GM18517 (cell line): ENCODE data around the gene EFL1.
"Not testable (repeated sequence)": the region's sequence is repeated elsewhere in the genome, so short reads cannot be mapped to it uniquely, and the experiment has no call there.

ENCODE experiments used
- ATAC-seq: cut with Tn5 transposase; IDR thresholded peaks from one replicate; pipeline ENCODE4 v1.9.1; 2021; ENCODE audit warnings: mild to moderate bottlenecking, moderate library complexity; ENCODE audit not compliant: unreplicated experiment

EFL1 gene

DNA sequence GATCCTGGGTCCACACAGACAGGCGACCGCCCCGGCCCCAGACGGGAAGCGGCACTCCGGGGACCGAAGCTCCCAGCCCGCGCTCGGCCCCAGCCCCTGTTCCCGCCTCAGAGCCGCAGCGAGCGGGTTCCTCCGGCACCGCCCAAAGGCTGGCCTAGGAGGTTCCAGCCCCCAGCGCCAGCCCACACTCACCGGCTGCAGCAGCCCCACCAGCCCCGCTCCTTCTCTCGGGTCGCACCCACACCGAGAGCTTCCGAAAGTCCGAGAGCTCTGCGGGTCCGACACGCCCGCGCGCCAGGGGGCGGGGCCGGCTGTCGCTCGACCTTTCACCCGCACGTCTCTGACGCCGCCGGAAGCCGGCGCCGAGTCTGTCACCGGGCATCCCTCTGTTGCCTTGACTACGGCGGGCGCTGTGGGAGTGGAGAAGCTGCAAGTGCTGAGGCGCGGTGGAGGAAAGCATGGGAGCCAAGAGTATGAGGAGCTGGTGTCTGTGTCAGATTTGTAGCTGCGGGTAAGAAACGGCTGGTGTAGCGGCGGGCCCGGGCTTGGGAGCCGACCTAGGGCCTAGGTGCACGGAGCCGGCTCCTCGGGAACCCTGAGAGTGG is at the start of gene EFL1, which contains the start of gene SAXO2:
Gene EFL1, minus strand, starts transcription at position 313 of the 605 bp plus-strand sequence. CDS start 956 bp downstream, outside the sequence.
Gene SAXO2, plus strand, starts transcription at position 397 of the 605 bp plus-strand sequence. Its CDS starts 62 bp downstream, at position 459.
- peak; percentile 83 for ATAC-seq

DNA sequence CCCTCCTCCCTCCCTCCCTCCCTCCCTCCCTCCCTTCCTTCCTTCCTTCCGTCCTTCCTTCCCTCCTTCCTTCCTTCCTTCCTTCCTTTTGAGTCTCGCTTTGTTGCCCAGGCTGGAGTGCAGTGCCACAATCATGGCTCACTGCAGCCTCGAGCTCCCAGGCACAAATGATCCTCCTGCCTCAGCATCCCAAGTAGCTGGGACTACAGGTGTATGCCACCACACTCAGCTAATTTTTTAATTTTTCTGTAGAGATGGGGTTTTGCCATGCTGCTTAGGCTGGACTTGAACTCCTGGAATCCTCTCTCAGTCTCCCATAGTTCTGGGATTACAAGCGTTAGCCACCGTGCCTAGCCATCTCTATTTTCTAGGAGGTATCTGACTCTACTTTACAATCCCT is 48.8 kb upstream of the EFL1 start:
- not testable (repeated sequence) for ATAC-seq

DNA sequence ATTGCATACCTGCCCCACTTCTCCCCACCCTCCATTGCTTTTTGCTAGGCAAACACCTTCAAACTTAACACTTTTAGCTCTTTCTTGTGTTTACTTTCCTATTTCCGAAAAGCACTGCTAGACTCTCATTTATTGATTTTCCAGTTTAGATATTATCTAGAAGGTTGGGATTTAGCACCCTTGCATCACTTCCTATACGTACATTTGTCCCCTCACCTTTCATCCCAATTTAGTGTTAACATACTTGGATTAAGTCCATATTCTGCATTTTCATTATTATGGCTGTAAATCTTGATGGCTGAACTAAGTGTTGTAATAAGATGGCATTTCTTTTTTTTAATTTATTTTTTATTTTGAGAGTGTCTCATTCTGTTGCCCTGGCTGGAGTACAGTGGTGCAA is 47.3 kb upstream of the EFL1 start:
- ATAC-seq: no peak

DNA sequence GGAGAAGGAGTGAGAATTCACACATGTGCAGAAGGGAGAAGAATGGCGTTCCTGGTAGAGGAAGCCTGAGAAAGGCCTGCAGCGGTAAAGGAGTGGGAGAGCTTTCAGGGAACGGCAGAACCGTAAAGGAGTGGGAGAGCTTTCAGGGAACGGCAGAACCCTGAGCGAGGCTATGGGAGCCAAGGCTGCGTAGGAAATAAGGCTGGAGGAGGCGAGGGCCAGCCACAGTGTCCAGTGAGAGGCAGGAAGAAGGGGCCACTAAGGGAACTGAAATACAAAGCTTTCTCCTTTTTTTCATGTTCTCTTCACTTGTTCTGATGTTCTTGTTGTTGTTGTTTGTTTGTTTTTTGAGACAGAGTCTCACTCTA is 45.2 kb upstream of the EFL1 start:
- no peak for ATAC-seq

DNA sequence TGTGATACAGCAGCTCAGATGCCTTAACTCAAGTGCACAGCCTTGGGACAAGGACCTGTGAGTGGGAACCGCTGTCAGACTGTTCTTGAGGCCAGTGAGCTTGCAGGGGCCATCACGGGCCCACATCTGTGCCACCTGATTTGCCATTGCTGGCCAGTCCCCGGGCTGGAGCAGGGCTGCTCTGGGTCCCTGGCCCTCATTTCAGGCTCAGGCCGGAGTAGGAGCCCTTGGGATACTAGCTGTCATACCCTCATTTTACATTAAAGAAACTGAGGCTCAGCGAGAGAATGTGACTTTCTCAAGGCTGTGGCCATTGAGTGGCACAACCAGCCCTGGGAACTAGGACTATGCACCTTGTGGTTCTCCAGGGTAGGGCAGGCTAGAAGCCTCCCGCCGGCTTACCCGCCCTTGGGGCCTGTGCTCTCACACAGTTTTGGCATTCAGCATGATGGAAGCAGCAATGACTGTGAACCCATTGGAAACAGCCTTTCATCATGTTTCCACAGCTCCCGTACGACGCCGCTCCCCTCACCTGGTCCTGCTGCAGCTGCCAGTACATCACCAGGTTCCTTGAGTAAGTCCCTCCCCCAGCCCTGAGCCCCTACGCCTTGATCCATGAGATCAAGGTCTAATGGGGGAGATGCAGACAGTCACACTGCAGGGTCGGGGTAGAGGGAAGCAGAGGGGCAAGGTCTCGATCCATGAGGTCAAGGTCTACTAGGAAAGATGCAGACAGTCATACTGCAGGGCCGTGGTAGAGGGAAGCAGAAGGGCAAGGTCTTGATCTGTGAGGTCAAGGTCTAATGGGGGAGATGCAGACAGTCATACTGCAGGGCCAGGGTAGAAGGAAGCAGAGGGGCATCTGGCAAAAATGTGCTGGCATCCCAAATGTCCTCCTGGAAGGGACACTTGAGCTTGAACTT is 44.5 kb upstream of the EFL1 start:
- ATAC-seq: no peak

DNA sequence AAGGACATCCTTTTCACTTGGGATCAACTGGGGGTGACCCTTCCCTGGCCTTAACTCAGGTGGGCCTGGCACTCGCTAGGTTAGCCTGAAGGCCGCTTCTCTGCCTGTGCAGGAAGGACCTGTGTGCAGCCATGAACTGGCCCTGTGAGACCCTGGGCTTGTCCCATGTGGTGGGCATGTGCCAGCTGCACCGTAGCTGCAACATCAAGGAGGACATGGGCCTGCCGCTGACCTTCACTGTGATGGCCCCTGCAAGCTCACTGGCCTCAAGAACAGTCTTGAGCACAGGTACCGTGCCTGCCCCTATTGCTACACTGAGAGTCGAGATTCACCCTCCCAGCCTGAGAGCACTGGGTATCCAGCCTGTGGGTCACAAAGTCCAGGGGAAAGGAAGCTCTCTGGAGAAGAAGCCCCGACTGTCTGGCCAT is 43.1 kb upstream of the EFL1 start:
- no peak for ATAC-seq

DNA sequence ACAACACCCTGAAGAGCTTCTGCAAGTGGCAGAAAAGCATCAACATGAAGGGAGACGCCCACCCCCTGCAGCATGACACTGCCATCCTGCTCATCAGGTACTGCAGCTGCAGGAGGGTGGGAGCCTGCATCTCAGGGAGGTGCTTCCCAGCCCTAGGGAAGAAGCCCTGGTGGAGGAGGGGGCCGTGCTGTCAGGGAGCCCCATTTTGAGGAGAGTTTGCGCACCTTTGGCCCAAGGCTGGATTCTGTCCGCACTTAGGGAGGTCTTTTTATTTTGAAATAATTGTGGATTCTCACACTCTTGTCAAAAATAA is 42.2 kb upstream of the EFL1 start:
- no peak for ATAC-seq

DNA sequence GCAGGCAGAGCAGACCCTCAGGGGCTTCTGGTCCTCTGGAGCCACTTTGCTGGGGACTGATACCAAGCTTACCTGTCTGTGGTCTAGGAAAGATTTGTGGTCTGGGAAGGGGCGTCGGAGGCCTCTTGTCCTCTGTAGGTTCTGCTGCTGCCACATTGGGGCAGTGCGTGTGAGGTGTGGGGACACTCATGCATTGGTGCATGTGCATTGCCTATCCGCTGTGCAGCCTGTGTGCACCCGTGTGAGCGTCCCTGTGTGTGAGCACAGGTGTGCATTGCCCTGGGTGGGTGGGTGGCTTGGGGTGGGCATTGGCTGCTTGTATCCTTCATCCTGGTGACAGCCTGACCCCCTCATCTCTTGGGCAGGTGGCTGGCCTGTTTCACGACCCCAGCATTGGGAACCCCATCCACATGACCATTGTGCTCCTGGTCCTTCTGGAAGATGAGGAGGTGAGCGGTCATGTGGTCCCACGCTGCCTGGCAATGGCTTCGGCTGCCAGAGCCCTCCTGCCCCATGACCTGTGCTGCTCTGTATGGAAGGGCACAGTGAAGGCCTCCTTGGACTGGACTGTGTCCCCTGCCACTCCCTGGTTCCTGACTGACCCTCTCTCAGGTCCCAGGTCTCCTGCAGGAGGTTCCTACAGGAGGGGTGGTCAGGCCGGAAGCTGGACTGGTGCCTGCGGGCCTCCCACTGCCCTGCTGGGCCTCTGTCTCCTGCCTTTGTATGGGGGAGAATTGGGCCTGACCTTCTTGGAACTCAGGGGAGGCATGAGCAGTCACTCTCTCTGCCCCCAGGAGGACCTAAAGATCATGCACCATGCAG is 41.6 kb upstream of the EFL1 start:
- no peak for ATAC-seq

DNA sequence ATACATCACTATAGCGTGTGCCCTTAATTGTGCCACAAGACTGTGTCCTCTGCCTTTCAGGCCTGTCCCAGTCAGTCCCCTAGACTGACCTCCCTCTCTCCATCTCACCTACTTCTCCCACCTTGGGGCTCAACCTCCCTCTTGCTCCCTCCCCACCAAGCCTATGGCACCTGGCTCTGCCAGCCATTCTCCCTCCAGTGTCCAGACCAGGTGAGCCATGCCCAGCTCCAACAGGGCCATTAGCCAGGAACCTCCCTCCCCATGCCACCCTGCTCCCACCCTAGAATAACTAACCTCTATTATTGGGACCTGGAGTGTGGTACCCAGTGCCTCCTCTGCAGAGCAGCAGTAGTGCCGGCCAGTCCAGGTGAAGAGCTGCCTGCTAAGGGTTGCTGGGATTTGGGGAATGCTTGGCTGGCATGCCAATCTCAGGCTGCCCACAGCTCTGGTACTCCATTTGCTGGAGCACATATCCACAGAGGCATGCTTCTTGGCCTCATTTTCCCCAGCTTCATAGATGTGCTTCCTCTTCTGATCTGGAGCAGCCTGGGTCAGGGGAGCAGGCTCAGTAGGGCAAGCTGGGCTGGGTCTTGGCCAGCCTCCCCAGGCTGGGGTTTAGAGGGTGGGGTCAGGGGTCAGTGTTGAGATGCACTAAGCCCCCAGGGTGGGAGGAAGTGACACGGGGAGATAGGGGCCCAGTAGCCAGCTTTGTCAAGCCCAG is 38.9 kb upstream of the EFL1 start:
- no peak for ATAC-seq

DNA sequence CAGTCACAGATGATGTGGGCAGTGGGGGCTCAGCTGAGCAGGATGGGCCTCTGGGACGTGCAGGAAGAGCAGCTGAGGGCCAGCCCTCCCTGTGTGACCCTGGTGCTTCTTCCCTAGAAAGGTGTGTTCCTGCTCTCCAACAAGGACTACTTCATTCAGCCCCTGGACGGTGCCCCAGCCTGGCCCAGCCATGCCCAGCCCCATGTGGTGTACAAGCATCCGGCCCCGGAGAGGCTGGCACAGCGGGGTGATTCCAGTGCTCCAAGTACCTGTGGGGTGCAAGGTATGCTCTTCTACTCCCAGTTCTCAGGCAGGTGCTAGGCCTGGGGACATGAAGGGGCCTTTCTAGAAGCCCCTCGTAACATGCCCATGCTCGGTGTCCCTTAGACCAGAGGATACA is 38.3 kb upstream of the EFL1 start:
- no peak for ATAC-seq

DNA sequence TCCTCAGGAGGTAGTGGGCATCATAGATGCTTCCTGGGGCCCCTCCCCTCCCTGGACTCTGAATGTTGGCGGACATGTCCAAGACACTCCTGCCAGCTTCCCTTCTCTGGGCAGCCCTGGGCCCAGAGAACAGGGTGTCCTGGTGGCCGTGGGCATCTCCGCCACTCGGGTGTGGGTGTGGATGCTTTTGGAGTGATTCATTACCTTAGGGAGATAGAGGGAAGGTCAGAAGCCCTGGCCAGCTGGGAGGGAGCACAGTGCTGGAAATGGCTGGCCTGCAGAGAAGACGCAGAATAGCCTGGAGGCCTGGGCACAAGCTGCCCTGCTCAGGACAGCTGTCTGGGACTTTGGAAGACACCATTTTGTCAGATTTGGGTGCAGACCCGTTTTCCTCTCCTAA is 37.8 kb upstream of the EFL1 start:
- not testable (repeated sequence) for ATAC-seq

DNA sequence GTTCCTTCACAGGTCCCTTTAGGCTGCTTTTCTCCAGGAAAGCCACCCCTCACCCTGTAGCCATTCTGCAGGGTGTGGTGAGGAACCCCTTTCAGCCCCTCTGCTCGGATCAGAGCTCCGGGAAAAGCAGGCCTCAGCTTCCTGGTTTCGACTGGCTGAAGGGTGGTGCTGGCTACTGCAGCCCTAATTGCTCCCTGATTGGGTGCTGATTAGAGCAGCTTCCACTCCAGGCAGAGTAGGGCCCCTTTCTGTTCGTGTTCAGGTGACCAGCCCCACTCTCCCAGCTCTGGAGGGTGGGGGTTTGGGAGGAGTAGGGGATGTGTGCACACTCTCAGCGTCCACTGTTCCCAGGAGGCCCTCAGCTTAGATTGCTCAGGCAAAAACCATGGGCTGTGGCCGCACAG is 37.0 kb upstream of the EFL1 start:
- ATAC-seq: not testable (repeated sequence)

DNA sequence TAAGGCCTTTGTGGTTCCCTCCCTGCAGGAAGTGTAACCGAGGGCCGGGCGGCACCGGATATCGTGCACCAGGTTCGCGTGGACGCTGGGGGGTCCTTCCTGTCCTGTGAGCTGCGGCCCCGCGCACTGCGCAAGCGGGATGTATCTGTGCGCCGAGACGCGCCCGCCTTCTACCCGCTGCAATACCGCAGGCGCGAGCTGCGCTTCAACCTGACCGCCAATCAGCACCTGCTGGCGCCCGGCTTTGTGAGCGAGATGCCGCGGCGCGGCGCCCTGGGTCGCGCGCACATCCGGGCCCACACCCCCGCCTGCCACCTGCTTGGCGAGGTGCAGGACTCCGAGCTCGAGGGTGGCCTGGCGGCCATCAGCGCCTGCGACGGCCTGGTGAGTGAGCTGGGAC is 36.0 kb upstream of the EFL1 start:
- ATAC-seq: no peak

DNA sequence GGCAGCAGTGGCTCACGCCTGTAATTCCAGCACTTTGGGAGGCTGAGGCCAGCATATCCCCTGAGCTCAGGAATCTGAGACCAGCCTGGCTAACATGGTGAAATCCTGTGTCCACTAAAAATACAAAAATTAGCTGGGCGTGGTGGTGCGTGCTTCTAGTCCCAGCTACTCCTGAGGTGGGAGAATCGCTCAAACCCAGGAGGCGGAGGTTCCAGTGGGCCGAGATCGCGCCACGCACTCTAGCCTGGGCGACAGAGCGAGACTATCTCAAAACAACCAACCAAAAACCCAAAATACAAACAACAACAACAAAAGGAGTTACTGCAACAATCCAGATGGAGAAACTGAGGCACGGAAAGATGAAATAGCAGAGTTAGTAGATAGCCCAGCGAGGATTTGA is 35.5 kb upstream of the EFL1 start:
- no peak for ATAC-seq

DNA sequence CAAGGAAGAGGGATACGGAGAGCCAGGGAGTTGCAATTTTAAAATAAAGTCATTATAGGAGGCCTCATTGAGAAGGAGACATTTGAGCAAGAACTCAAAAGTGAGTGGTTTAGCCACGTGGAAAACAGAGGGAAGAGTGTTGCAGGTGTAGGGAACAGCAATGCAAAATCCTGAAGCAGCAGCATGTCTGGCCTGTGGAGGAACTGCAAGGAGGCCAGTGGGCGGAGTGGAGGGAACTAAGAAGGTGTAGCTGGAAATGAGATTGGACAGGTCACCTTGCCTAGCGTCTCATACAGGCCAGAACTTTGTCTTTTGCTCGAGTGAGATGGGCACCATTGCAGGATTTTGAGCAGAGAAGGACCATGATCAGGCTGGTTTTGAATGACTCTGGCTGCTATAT is 35.0 kb upstream of the EFL1 start:
- no peak for ATAC-seq

DNA sequence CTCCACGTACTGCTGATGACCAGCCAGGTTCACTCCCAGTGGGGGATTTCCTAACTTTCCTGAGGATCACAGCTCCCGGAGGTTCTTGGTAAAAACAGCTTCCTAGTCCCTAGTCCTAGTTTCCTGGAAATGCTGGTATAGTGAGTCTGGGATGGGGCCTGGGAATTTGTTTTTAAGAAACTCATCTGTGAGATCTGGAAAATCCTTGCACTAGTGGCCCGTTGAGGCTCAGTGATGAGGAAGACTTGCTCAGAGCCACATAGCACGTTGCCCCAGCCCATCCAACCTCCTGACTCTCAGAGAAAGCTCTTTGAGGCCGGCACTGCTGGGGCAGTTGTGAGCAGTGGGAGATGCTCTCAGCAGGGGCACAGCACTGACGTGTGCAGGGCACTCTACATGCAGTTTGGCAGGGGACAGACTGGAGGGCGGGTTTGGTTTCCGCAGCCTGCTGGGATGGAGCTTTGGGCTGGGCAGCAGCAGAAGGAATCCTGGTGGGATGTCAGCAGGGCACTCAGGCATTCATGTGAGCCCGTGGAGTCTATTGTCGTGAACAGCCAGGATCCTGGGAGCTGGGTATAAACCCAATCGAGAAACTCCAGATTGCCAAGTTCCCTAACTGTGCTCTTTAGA is 31.6 kb upstream of the EFL1 start:
- ATAC-seq: no peak

DNA sequence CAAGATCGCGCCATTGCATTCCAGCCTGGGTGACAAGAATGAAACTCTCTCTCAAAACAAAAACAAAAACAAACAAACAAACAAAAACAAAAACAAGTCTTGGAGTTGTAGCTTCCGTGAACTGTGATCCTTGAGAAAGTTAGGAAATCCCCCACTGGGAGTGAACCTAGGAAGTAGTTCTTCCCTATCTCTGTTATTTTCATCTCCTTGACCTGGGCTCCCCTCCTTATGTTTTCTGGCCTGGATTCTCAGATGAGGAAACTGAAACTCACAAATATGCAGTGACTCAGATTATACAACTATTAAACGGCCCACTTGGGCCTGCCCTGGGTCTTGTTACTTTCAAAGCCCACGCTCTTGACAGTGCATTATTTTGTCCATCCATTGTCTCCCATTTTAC is 29.7 kb upstream of the EFL1 start:
- ATAC-seq: no peak

DNA sequence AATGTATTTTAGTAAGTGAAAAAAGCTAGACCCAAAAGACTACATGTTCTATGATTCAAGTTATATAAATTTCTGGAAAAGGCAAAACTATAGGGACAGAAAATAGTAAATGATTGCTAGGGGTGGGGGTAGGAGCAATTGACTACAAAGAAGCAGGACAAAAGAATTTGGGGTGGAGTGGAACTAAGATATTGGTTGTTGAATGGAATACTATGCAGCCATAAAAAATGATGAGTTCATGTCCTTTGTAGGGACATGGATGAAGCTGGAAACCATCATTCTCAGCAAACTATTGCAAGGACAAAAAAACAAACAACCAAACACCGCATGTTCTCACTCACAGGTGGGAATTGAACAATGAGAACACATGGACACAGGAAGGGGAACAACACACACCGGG is 25.7 kb upstream of the EFL1 start:
- not testable (repeated sequence) for ATAC-seq

DNA sequence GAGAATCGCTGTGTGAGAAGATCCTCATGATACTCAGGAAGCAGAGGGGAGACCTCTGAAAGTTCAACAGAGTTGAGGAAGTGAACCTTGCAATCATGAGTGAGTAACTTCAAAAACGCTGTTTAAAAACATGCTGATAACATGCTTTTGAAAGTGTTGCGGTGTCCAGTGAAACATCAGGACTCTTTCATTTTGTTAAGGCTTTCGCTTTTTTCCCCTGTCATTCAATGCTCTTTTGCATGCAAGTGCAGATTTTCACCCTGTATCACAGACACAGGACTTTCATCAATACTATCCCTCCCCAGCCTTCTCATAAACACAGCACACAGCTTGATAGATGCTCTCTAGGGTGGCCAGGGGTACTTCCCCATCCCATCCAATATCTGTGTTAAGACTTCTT is 23.9 kb upstream of the EFL1 start:
- ATAC-seq: not testable (repeated sequence)

DNA sequence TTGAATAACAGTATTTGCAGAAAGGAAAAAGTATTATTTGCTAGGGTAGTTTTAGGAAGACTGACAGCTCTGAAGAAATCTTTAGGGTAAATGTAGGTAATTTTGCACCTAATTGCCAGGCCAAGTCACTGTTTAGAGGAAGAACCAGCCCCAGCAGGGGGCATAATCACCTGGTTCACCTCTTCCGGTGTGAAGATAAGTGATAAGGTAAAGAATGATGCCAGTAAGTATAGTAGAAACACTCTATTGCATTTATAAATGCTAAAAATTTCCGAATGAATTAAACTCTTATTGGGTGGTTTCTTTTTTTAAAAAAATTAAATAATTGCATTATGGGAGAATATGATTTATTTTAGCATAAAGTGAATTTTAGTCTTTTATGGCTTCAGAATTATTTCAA is 21.8 kb upstream of the EFL1 start:
- ATAC-seq: not testable (repeated sequence)
